H1 (cell line): Measurements from ENCODE around the gene TFR2. TPM values are rescaled to one million over a fixed set of nuclear protein-coding genes. Genes with fewer than 3 reads are reported as not detected.

ENCODE experiments used
- CTCF ChIA-PET: fragments of 300-600 bp; sonication (Branson Sonifier 250); formaldehyde crosslinking; loops from one replicate; lab custom pipeline; 2021; ENCODE audit not compliant: partially characterized antibody; lab: Charles Lee
- POLR2A ChIA-PET: fragments of 300-600 bp; sonication (Branson Sonifier 250); formaldehyde crosslinking; loops from one replicate; lab custom pipeline; 2021; ENCODE audit warnings: inconsistent platforms; ENCODE audit not compliant: partially characterized antibody; lab: Charles Lee
- DNase-seq, 2 experiments: peaks; one replicate each; pipeline versions ENCODE4 v3.0.0 to v3.0.0-alpha.2; 2010 to 2022; ENCODE audit warnings: low spot score in 2 of 2, low read depth in 1 of 2, mixed read lengths in 1 of 2
- FAIRE-seq: peaks from 2 replicates; lab custom pipeline; 2011; peaks lifted over from hg19 to GRCh38; lab: Jason Lieb, UNC
- H2AFZ ChIP-seq: 2 replicates; pipeline ENCODE4 v1.8.1; 2012; ENCODE audit warnings: low read length, inconsistent platforms
- H2AK5ac ChIP-seq: 2 replicates; pipeline ENCODE4 v1.6.1; 2013; ENCODE audit warnings: low read depth, low read length
- H2BK120ac ChIP-seq: replicated peaks from 2 replicates; pipeline ENCODE3; 2013; ENCODE audit warnings: low read depth, low read length, inconsistent platforms
- H2BK12ac ChIP-seq: 2 replicates; pipeline ENCODE4 v1.6.1; 2013; ENCODE audit warnings: low read depth, low read length
- H2BK15ac ChIP-seq: 2 replicates; pipeline ENCODE4 v1.6.1; 2013; ENCODE audit warnings: low read length
- H2BK20ac ChIP-seq: 2 replicates; pipeline ENCODE4 v1.6.1; 2013; ENCODE audit warnings: low read length
- H2BK5ac ChIP-seq: 2 replicates; pipeline ENCODE4 v1.6.1; 2013; ENCODE audit warnings: low read depth, low read length
- H3K14ac ChIP-seq: 2 replicates; pipeline ENCODE4 v1.6.1; 2013; ENCODE audit warnings: inconsistent platforms; ENCODE audit not compliant: insufficient read length
- H3K18ac ChIP-seq: 2 replicates; pipeline ENCODE4 v1.6.1; 2013; ENCODE audit warnings: low read length; ENCODE audit errors: extremely low read depth
- H3K23ac ChIP-seq: 2 replicates; pipeline ENCODE4 v1.6.1; 2013; ENCODE audit warnings: inconsistent platforms; ENCODE audit not compliant: insufficient read length
- H3K23me2 ChIP-seq: 2 replicates; pipeline ENCODE4 v1.6.1; 2013; ENCODE audit warnings: low read depth, low read length
- H3K27ac ChIP-seq: 2 replicates; pipeline ENCODE4 v1.6.1; 2011; ENCODE audit warnings: low read depth, low read length, inconsistent platforms
- H3K27me3 ChIP-seq, 4 experiments: replicated peaks in 1 of 4; 1 replicate in 1 of 4; 2 replicates in 3 of 4; pipeline versions ENCODE4 v1.6.1 to v1.8.1; 2011 to 2013; ENCODE audit warnings: low read length in 3 of 4, mild to moderate bottlenecking in 3 of 4, inconsistent platforms in 2 of 4, mixed read lengths in 2 of 4, moderate library complexity in 1 of 4; ENCODE audit not compliant: control insufficient read depth in 3 of 4, insufficient read depth in 3 of 4; ENCODE audit errors: extremely low read depth in 1 of 4
- H3K36me3 ChIP-seq, 4 experiments: 2 replicates each; pipeline versions ENCODE4 v1.6.1 to v1.8.1; 2011 to 2013; ENCODE audit warnings: mild to moderate bottlenecking in 4 of 4, low read length in 3 of 4, moderate library complexity in 2 of 4, control low read depth in 1 of 4, inconsistent platforms in 1 of 4; ENCODE audit not compliant: insufficient read depth in 4 of 4, control insufficient read depth in 2 of 4
- H3K4ac ChIP-seq: replicated peaks from 2 replicates; pipeline ENCODE3; 2013; ENCODE audit warnings: low read length, low read depth, mixed read lengths, inconsistent platforms; ENCODE audit not compliant: insufficient read length
- H3K4me1 ChIP-seq, 4 experiments: replicated peaks in 1 of 4; 1 replicate in 1 of 4; 2 replicates in 3 of 4; pipeline versions ENCODE4 v1.6.1 to v1.8.1; 2011 to 2013; ENCODE audit warnings: low read length in 3 of 4, inconsistent platforms in 2 of 4, mixed read lengths in 1 of 4; ENCODE audit not compliant: insufficient read depth in 4 of 4, control insufficient read depth in 3 of 4
- H3K4me2 ChIP-seq, 2 experiments: 2 replicates each; pipeline versions ENCODE4 v1.6.1 to v1.8.1; 2011 to 2013; ENCODE audit warnings: low read depth in 2 of 2, low read length in 2 of 2, control low read depth in 1 of 2, inconsistent platforms in 1 of 2, mild to moderate bottlenecking in 1 of 2; ENCODE audit not compliant: insufficient read depth in 1 of 2
- H3K4me3 ChIP-seq, 4 experiments: fragments of 200-600, 300-600 bp in 1 of 4; sonication (generic), shearing (Covaris generic), sonication (Bioruptor Twin) in 1 of 4; 2 replicates each; pipeline versions ENCODE4 v1.5.1 to v1.8.1; 2011 to 2016; ENCODE audit warnings: low read length in 4 of 4, low read depth in 3 of 4, control low read depth in 2 of 4, inconsistent platforms in 2 of 4, mild to moderate bottlenecking in 2 of 4, mixed read lengths in 1 of 4, moderate library complexity in 1 of 4; ENCODE audit not compliant: insufficient read depth in 2 of 4; ENCODE audit errors: extremely low read depth in 1 of 4
- H3K56ac ChIP-seq: replicated peaks from 2 replicates; pipeline ENCODE3; 2013; ENCODE audit warnings: low read depth, mild to moderate bottlenecking, mixed read lengths, low read length, inconsistent platforms; ENCODE audit not compliant: insufficient read length
- H3K79me1 ChIP-seq: 2 replicates; pipeline ENCODE4 v1.6.1; 2013; ENCODE audit warnings: low read depth, low read length, control low read depth
- H3K79me2 ChIP-seq, 2 experiments: 2 replicates each; pipeline versions ENCODE4 v1.6.1 to v1.8.1; 2012 to 2013; ENCODE audit warnings: low read length in 2 of 2, mild to moderate bottlenecking in 2 of 2, inconsistent platforms in 1 of 2; ENCODE audit not compliant: insufficient read depth in 2 of 2, control insufficient read depth in 1 of 2
- H3K9ac ChIP-seq, 4 experiments: replicated peaks in 1 of 4; 1 replicate in 1 of 4; 2 replicates in 3 of 4; pipeline versions ENCODE4 v1.6.1 to v1.8.1; 2011 to 2013; ENCODE audit warnings: low read depth in 3 of 4, low read length in 3 of 4, control low read depth in 2 of 4, mild to moderate bottlenecking in 2 of 4, moderate library complexity in 2 of 4, inconsistent platforms in 1 of 4; ENCODE audit errors: extremely low read depth in 1 of 4
- H3K9me3 ChIP-seq, 2 experiments: 2 replicates each; pipeline versions ENCODE4 v1.6.1 to v1.8.1; 2012 to 2013; ENCODE audit warnings: mild to moderate bottlenecking in 2 of 2, moderate library complexity in 2 of 2, control low read depth in 1 of 2, inconsistent platforms in 1 of 2, low read depth in 1 of 2, low read length in 1 of 2, mixed read lengths in 1 of 2; ENCODE audit not compliant: insufficient read depth in 2 of 2
- H4K20me1 ChIP-seq, 2 experiments: replicated peaks in 1 of 2; 2 replicates each; pipeline versions ENCODE3 to v1.8.1; 2011 to 2013; ENCODE audit warnings: inconsistent platforms in 2 of 2, low read length in 2 of 2, mild to moderate bottlenecking in 1 of 2; ENCODE audit not compliant: insufficient read depth in 2 of 2, control insufficient read depth in 1 of 2
- H4K5ac ChIP-seq: 2 replicates; pipeline ENCODE4 v1.6.1; 2013; ENCODE audit warnings: low read length, low read depth, mixed read lengths, inconsistent platforms; ENCODE audit not compliant: insufficient read length
- H4K8ac ChIP-seq: 2 replicates; pipeline ENCODE4 v1.8.0; 2013; ENCODE audit warnings: mild to moderate bottlenecking, moderate library complexity, low read length, inconsistent platforms; ENCODE audit not compliant: insufficient read depth; ENCODE audit errors: extremely low read depth
- H4K91ac ChIP-seq: replicated peaks from 2 replicates; pipeline ENCODE3; 2013; ENCODE audit warnings: low read length, mixed read lengths, inconsistent platforms; ENCODE audit not compliant: insufficient read length
- BCL11A ChIP-seq, 2 experiments: IDR thresholded peaks; one replicate each; pipeline ENCODE4 v1.6.1; 2011; ENCODE audit warnings: low read depth in 2 of 2, low read length in 2 of 2, mild to moderate bottlenecking in 2 of 2
- CBX8 ChIP-seq: fragments of 300-800, 300-1000 bp; sonication (generic); IDR thresholded peaks from 2 replicates; pipeline ENCODE4 v1.7.1; 2016; ENCODE audit warnings: low read depth, low read length, borderline replicate concordance
- CEBPB ChIP-seq: IDR thresholded peaks from 2 replicates; pipeline ENCODE4 v1.6.1; 2012; ENCODE audit warnings: low read depth, low read length
- CTCF ChIP-seq, 3 experiments: IDR thresholded peaks; 1 replicate in 2 of 3; 2 replicates in 1 of 3; pipeline versions ENCODE4 v1.5.1 to v1.6.1; 2011; ENCODE audit warnings: low read length in 3 of 3, mild to moderate bottlenecking in 3 of 3, inconsistent platforms in 2 of 3, low read depth in 1 of 3, moderate library complexity in 1 of 3; ENCODE audit not compliant: insufficient read depth in 1 of 3; ENCODE audit errors: control extremely low read depth in 1 of 3
- EGR1 ChIP-seq: IDR thresholded peaks from 2 replicates; pipeline ENCODE4 v1.6.1; 2011; ENCODE audit warnings: low read depth, low read length, borderline replicate concordance
- KDM4A ChIP-seq: IDR thresholded peaks from one replicate; pipeline ENCODE4 v1.7.1; 2012; ENCODE audit warnings: low read depth, mild to moderate bottlenecking, moderate library complexity, low read length, inconsistent platforms; ENCODE audit not compliant: severe bottlenecking
- RFX5 ChIP-seq: IDR thresholded peaks from 2 replicates; pipeline ENCODE4 v1.6.1; 2011; ENCODE audit warnings: low read depth, low read length, improper control_type of control experiment, borderline replicate concordance
- SAP30 ChIP-seq: fragments of 300-600 bp; sonication (generic); IDR thresholded peaks from 2 replicates; pipeline ENCODE4 v1.7.1; 2012; ENCODE audit warnings: low read length, moderate library complexity, mild to moderate bottlenecking, inconsistent platforms; ENCODE audit not compliant: insufficient read depth, insufficient replicate concordance
- SRF ChIP-seq: IDR thresholded peaks from 2 replicates; pipeline ENCODE4 v1.6.1; 2011; ENCODE audit warnings: mild to moderate bottlenecking, low read depth, low read length, moderate library complexity
- TAF1 ChIP-seq: IDR thresholded peaks from 2 replicates; pipeline ENCODE4 v1.6.1; 2011; ENCODE audit warnings: mild to moderate bottlenecking, low read depth, low read length
- WGBS, 2 experiments: shearing (Covaris generic) in 1 of 2; methylation state at CpG; one replicate each; pipeline versions ENCODE4 v1.1.6 to v1.1.7; 2013 to 2015; ENCODE audit warnings: low lambda C conversion rate in 2 of 2, mixed read lengths in 2 of 2, inconsistent platforms in 1 of 2, low coverage in 1 of 2, missing lambda C conversion rate in 1 of 2; ENCODE audit not compliant: insufficient replicate concordance in 2 of 2, insufficient coverage in 1 of 2, insufficient read length in 1 of 2; ENCODE audit errors: extremely low coverage in 1 of 2, missing lambda C conversion rate in 1 of 2; 5-methylcytosine and 5-hydroxymethylcytosine counted together
- polyA plus RNA-seq, 7 experiments: library from polyadenylated mRNA; depleted of rRNA in 3 of 7; stranded (reverse) in 5 of 7; unstranded in 2 of 7; fragments of >200 nt in 5 of 7; fragments of 200-250 nt in 2 of 7; gene quantifications; 1 replicate in 5 of 7; 2 replicates in 1 of 7; 4 replicates in 1 of 7; pipeline versions ENCODE4 v1.2.1 to v1.2.3, GENCODE V29; 2011 to 2013; ENCODE audit warnings: missing spikeins in 2 of 7, mixed read lengths in 2 of 7
- total RNA-seq: library from RNA; stranded (reverse); fragmentation: NEBNext Ultra II Directional; extraction: Animal tissue kit (Norgen Biotek cat#: 25700); gene quantifications from 2 replicates; pipeline ENCODE4 v1.2.1, GENCODE V29; 2021

TFR2 gene
- total and polyA plus RNA-seq, 2 of the 8 experiments (the other 6 are each of a cell fraction or from before 2014, with no cell fraction given) = 4.6 to 5.7 TPM

GRCh38 chr7:100686201-100686821, 45.0 kb upstream of the TFR2 start:
- ChIA-PET CTCF (interaction anchor here (0.6 to 20.7 kb wide), 4 partner anchors 9 to 122 kb away, joined by 3 to 254 read pairs (median 6); partner anchors contain the start of gene POP7), POLR2A (interaction anchor here (1.4 to 14.3 kb wide), 3 partner anchors 7 to 100 kb away, joined by 4 to 257 read pairs (median 5); partner anchors contain the start of genes FBXO24 and LRCH4)
- Histone ChIP-seq H4K20me1 (peaks cover 25 to 55% of the 10 kb centered on the region in 2 experiments), H3K9me3 (no peaks in the 10 kb centered on the region), H2BK12ac (no peak overlapping the region), H3K14ac (no peak overlapping the region), H3K27me3 (no peaks in the 10 kb centered on the region), H3K23ac (no peak overlapping the region), H2AFZ (no peak overlapping the region), H3K4me1 (peaks cover 0 to 6% (median 2%) of the 10 kb centered on the region in 4 experiments; a peak in 6 of 7 replicates), H3K18ac (no peak overlapping the region), H4K5ac (no peak overlapping the region), H2BK120ac (no peak overlapping the region), H2AK5ac (no peak overlapping the region), H3K79me1 (peaks cover 12% of the 10 kb centered on the region), H3K27ac (no peak overlapping the region), H3K23me2 (no peaks in the 10 kb centered on the region; the same call in 1 of the 2 replicates), H3K56ac (no peak overlapping the region), H4K8ac (peak overlapping the region; percentile 90; the same call in 1 of the 2 replicates), H3K9ac (no peak overlapping the region), H2BK20ac (no peak overlapping the region), H2BK15ac (no peak overlapping the region), H3K4ac (no peak overlapping the region), H4K91ac (no peak overlapping the region), H3K79me2 (peaks cover 11 to 41% of the 10 kb centered on the region in 2 experiments), H3K4me3 (no peak overlapping the region), H3K36me3 (peaks cover 45 to 81% (median 69%) of the 10 kb centered on the region in 4 experiments), H3K4me2 (no peak overlapping the region), H2BK5ac (no peak overlapping the region; the same call in 1 of the 2 replicates)
- FAIRE-seq = no peak
- WGBS, 2 experiments = 93% methylated on average over 20 of the region's 33 CpGs; no CpG with 5 or more reads in 1 of the 2 experiments
- no peak for DNase-seq
- no peak for TF ChIP-seq EGR1
- no peak for TF ChIP-seq RFX5
- no peak for TF ChIP-seq BCL11A (IDR thresholded peaks at IDR 0.05; ENCODE audit: low read depth in 2 of 2, low read length in 2 of 2)
- no peak for TF ChIP-seq CTCF (IDR thresholded peaks at IDR 0.05; ENCODE audit: control extremely low read depth in 1 of 3, insufficient read depth in 1 of 3, low read depth in 1 of 3, low read length in 3 of 3)
- TF ChIP-seq CBX8 = no peak
- TF ChIP-seq SAP30 = no peak
- TF ChIP-seq CEBPB = no peak
- no peak for TF ChIP-seq KDM4A
- no peak for TF ChIP-seq SRF
- TF ChIP-seq TAF1 = no peak
